Natural killer cell (primary cell): ENCODE results near the gene LAMA5. TPM values are rescaled to one million over a fixed set of nuclear protein-coding genes. Genes with fewer than 3 reads are reported as not detected.

Experiments
- ATAC-seq, 3 donors: fragments of 150-1000 bp in 2 of 3; fragments of 200-7000 bp in 1 of 3; cut with Tn5 transposase; 1 replicate in 1 of 3; 2 replicates in 2 of 3; pipeline ENCODE4 v1.10.0; 2021; ENCODE audit warnings: mild to moderate bottlenecking in 2 of 3, moderate library complexity in 2 of 3
- DNase-seq, 2 donors: peaks; one replicate each; pipeline versions ENCODE4 v3.0.0 to v3.0.0-alpha.2; 2013 to 2021; ENCODE audit warnings: mixed read lengths in 1 of 2
- H3K27ac ChIP-seq: one replicate; pipeline ENCODE4 v1.5.1; 2013; ENCODE audit warnings: mild to moderate bottlenecking, low read length
- H3K27me3 ChIP-seq: one replicate; pipeline ENCODE4 v1.6.1; 2013; ENCODE audit warnings: low read length; ENCODE audit not compliant: control insufficient read depth, insufficient read depth
- H3K36me3 ChIP-seq: one replicate; pipeline ENCODE4 v1.6.1; 2013; ENCODE audit warnings: low read length; ENCODE audit not compliant: control insufficient read depth, insufficient read depth
- H3K4me1 ChIP-seq: one replicate; pipeline ENCODE4 v1.6.1; 2013; ENCODE audit warnings: low read length; ENCODE audit not compliant: control insufficient read depth, insufficient read depth
- H3K4me3 ChIP-seq: one replicate; pipeline ENCODE4 v1.5.1; 2013; ENCODE audit warnings: low read length
- H3K9me3 ChIP-seq: one replicate; pipeline ENCODE4 v1.6.1; 2013; ENCODE audit warnings: low read length; ENCODE audit not compliant: control insufficient read depth, insufficient read depth
- H3K27ac Mint-ChIP-seq, 2 donors: one replicate each; pipeline ENCODE4 v1.8.0; 2022; ENCODE audit warnings: mild to moderate bottlenecking in 2 of 2, mixed read lengths in 2 of 2, moderate library complexity in 1 of 2
- H3K27me3 Mint-ChIP-seq, 2 donors: one replicate each; pipeline ENCODE4 v1.8.0; 2022; ENCODE audit warnings: low read depth in 2 of 2, mixed read lengths in 2 of 2
- H3K36me3 Mint-ChIP-seq: one replicate; pipeline ENCODE4 v1.8.0; 2022; ENCODE audit warnings: mixed read lengths
- H3K4me1 Mint-ChIP-seq, 2 donors: one replicate each; pipeline ENCODE4 v1.8.0; 2022; ENCODE audit warnings: mixed read lengths in 2 of 2
- H3K4me3 Mint-ChIP-seq: one replicate; pipeline ENCODE4 v1.8.0; 2022; ENCODE audit warnings: mild to moderate bottlenecking, moderate library complexity, mixed read lengths
- H3K9me3 Mint-ChIP-seq, 2 donors: one replicate each; pipeline ENCODE4 v1.8.0; 2022; ENCODE audit warnings: mixed read lengths in 2 of 2
- WGBS: methylation state at CpG from one replicate; pipeline ENCODE4 v1.1.7; 2013; ENCODE audit warnings: missing lambda C conversion rate; ENCODE audit not compliant: insufficient coverage; 5-methylcytosine and 5-hydroxymethylcytosine counted together
- intact Hi-C: fragments of 100-400 bp; cut with micrococcal nuclease; formaldehyde crosslinking; loops from one replicate; pipeline ENCODE4 v1.14.2; 2022
- total RNA-seq, 4 donors: library from RNA; stranded (reverse); fragments of 120-200 nt in 1 of 4; gene quantifications; one replicate each; pipeline versions ENCODE4 v1.2.3 to v1.2.4, GENCODE V29; 2013 to 2022
- TF ChIP-seq, protein P1 (sequence below): fragments of 200-600 bp; IDR thresholded peaks from one replicate; pipeline ENCODE4 v1.8.0; 2022; ENCODE audit warnings: antibody characterized with exemption

LAMA5 gene
- total RNA-seq, 3 donors from 2014 or later (not counting 1 experiment from before 2014, with no cell fraction given), result 1.0 to 4.3 (median 1.4) TPM

DNA sequence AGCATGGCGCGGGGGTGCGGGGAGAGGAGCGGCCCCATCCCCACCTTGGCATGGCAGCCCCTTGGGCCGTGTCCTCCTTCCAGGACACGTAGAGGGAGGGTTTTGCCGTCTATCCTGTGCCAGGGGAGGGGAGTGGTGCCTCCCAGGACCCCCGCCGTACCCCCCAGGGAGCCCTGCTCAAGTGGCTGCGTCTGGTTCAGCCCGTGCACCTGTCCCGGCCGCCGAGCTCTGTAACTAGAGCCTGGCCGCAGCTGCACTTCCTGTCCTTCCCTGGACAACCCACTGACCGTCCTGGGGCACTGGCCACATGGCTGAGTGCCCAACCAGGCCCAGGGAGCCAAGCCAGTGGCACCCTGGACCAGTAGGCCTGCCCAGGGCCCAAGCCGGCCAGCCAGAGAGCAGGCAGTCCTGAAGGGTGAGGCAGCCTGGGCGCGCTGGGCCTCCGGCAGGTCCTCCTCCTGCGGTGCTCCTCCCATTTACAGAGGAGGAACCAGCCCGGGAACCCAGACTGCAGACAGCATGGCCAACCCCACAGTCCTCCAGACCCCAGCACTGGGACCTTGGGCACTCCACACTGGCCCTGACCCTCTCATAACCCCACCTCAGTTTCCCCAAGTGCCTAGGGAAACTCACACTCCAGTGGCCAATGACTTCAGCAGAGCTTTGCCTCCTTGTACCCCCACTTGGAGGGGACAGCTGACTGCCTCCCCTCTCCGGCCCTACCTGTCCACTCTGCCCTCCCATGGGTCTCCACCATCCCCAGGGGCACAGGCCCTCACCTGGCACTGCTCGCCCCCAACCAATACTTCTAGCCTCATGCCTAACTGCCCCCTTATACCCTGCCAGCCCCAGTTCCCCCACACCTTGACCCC, 8.7 kb downstream of the LAMA5 start:
- intact Hi-C loops, result no loop called here
- Histone ChIP-seq H3K36me3 (no peaks in the 10 kb centered on the region), H3K9me3 (no peaks in the 10 kb centered on the region), H3K4me1 (no peaks in the 10 kb centered on the region), H3K27me3 (no peaks in the 10 kb centered on the region), H3K4me3 (no peak overlapping the region), H3K27ac (no peak overlapping the region)
- ATAC-seq (no peak), DNase-seq (no peak)
- TF ChIP-seq, protein P1, sequence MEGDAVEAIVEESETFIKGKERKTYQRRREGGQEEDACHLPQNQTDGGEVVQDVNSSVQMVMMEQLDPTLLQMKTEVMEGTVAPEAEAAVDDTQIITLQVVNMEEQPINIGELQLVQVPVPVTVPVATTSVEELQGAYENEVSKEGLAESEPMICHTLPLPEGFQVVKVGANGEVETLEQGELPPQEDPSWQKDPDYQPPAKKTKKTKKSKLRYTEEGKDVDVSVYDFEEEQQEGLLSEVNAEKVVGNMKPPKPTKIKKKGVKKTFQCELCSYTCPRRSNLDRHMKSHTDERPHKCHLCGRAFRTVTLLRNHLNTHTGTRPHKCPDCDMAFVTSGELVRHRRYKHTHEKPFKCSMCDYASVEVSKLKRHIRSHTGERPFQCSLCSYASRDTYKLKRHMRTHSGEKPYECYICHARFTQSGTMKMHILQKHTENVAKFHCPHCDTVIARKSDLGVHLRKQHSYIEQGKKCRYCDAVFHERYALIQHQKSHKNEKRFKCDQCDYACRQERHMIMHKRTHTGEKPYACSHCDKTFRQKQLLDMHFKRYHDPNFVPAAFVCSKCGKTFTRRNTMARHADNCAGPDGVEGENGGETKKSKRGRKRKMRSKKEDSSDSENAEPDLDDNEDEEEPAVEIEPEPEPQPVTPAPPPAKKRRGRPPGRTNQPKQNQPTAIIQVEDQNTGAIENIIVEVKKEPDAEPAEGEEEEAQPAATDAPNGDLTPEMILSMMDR, result no peak
- WGBS, result 84% methylated on average over 24 of the region's 24 CpGs
- H3K27ac Mint-ChIP-seq, result no peak overlapping the region
- no peaks in the 10 kb centered on the region for H3K4me1 Mint-ChIP-seq
- no peaks in the 10 kb centered on the region for H3K9me3 Mint-ChIP-seq
- H3K4me3 Mint-ChIP-seq, result no peak overlapping the region
- H3K36me3 Mint-ChIP-seq, result no peaks in the 10 kb centered on the region
- H3K27me3 Mint-ChIP-seq, result no peaks in the 10 kb centered on the region

DNA sequence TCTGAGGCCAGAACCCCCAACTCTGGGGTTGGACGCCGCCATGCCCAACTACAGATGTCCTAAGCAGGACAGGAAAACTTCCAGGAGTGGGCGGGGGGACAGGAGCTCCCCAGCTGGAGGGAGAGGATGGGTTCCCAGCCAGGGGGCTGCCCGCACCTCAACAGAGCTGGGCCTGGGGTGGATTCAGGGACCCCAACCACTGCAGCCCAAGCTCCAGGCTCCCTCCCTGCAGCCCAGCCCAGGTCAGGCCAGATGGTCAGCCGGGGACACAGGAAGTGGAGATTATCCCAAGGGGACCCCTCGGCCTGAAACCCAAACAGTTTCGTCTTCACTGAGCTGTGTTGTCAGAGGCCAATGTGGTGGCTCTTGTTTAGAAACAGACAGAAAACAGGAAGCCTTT, 9.4 kb downstream of the LAMA5 start:
- TF ChIP-seq, protein P1, result no peak
- intact Hi-C loops, result no loop called here
- H3K27ac Mint-ChIP-seq, result no peak overlapping the region
- H3K4me3 Mint-ChIP-seq, result no peak overlapping the region
- Histone ChIP-seq H3K4me3 (no peak overlapping the region), H3K27me3 (no peaks in the 10 kb centered on the region), H3K36me3 (no peaks in the 10 kb centered on the region), H3K9me3 (no peaks in the 10 kb centered on the region), H3K27ac (no peak overlapping the region), H3K4me1 (no peaks in the 10 kb centered on the region)
- H3K27me3 Mint-ChIP-seq, result no peaks in the 10 kb centered on the region
- H3K36me3 Mint-ChIP-seq, result no peaks in the 10 kb centered on the region
- H3K4me1 Mint-ChIP-seq, result no peaks in the 10 kb centered on the region
- no peaks in the 10 kb centered on the region for H3K9me3 Mint-ChIP-seq
- WGBS, result 47% methylated on average over 7 of the region's 7 CpGs
- DNase-seq (no peak), ATAC-seq (no peak)

DNA sequence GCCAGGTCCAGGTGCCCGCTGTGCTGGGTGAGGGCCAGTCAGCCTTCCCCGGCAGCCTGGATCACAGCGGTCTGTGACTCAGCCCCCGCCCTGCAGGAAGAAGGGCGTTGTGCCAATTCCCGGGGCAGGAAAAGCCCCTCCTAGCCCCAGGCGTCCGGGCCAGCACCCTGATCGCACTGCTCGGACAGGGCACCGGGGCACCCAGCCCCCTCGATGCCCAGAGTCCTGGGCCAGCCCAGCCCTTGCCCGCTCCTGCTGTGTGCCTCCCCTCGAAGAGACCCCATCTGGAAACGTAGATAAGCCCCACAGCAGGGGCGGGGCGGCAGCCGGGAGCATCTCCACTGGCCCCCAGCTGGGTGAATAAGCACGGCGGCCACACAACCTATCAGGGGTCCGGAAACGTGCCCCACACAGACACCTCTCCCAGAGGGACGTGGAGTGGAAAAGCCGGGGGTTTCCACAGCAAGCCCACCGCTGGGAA, 9.9 kb downstream of the LAMA5 start:
- no peaks in the 10 kb centered on the region for H3K36me3 Mint-ChIP-seq
- no peaks in the 10 kb centered on the region for H3K27me3 Mint-ChIP-seq
- Histone ChIP-seq H3K4me3 (no peak overlapping the region), H3K36me3 (no peaks in the 10 kb centered on the region), H3K27ac (no peak overlapping the region), H3K4me1 (no peaks in the 10 kb centered on the region), H3K9me3 (no peaks in the 10 kb centered on the region), H3K27me3 (no peaks in the 10 kb centered on the region)
- WGBS, result 31% methylated on average over 25 of the region's 25 CpGs
- DNase-seq, result no peak
- TF ChIP-seq, protein P1, result no peak
- H3K4me1 Mint-ChIP-seq, result no peaks in the 10 kb centered on the region
- intact Hi-C loops, result no loop called here
- H3K9me3 Mint-ChIP-seq, result no peaks in the 10 kb centered on the region
- no peak overlapping the region for H3K27ac Mint-ChIP-seq
- H3K4me3 Mint-ChIP-seq, result no peak overlapping the region
- ATAC-seq, result no peak
